Glutamatergic neuron (in vitro differentiated cells): ENCODE results near the gene SUGT1. TPM values are rescaled to one million over a fixed set of nuclear protein-coding genes. Genes with fewer than 3 reads are reported as not detected.
"Not testable (repeated sequence)": the region's sequence is repeated elsewhere in the genome, so short reads cannot be mapped to it uniquely, and the experiment has no call there.

Source experiments
- DNase-seq: peaks from one replicate; pipeline ENCODE4 v3.0.0; 2022
- H3K27ac Mint-ChIP-seq: one replicate; pipeline ENCODE4 v1.8.0; 2020; ENCODE audit warnings: mild to moderate bottlenecking, mixed read lengths, inconsistent platforms; ENCODE audit not compliant: unreplicated experiment
- H3K27me3 Mint-ChIP-seq: one replicate; pipeline ENCODE4 v1.8.0; 2020; ENCODE audit warnings: mild to moderate bottlenecking, moderate library complexity, mixed read lengths, inconsistent platforms; ENCODE audit not compliant: unreplicated experiment
- H3K36me3 Mint-ChIP-seq: one replicate; pipeline ENCODE4 v1.8.0; 2020; ENCODE audit warnings: mild to moderate bottlenecking, mixed read lengths, inconsistent platforms; ENCODE audit not compliant: unreplicated experiment
- H3K4me1 Mint-ChIP-seq: one replicate; pipeline ENCODE4 v1.8.0; 2020; ENCODE audit warnings: mild to moderate bottlenecking, low read depth, mixed read lengths, inconsistent platforms; ENCODE audit not compliant: unreplicated experiment
- H3K4me3 Mint-ChIP-seq: one replicate; pipeline ENCODE4 v1.8.0; 2020; ENCODE audit warnings: mild to moderate bottlenecking, mixed read lengths, inconsistent platforms; ENCODE audit not compliant: unreplicated experiment
- H3K9me3 Mint-ChIP-seq: one replicate; pipeline ENCODE4 v1.8.0; 2020; ENCODE audit warnings: mild to moderate bottlenecking, moderate library complexity, mixed read lengths, inconsistent platforms; ENCODE audit not compliant: unreplicated experiment
- CTCF ChIP-seq: fragments of 200-600 bp; sonication (generic); IDR thresholded peaks from one replicate; pipeline ENCODE4 v1.5.0; 2021; ENCODE audit not compliant: partially characterized antibody, unreplicated experiment
- total RNA-seq: library from RNA; stranded (reverse); fragmentation: NEBNext Ultra II Directional; extraction: Animal tissue kit (Norgen Biotek cat#: 25700); gene quantifications from one replicate; pipeline ENCODE4 v1.2.1, GENCODE V29; 2021; ENCODE audit not compliant: unreplicated experiment

SUGT1 gene
- total RNA-seq, 1 donor from 2014 or later: 57.9 TPM

GRCh38 chr13:52670726-52671125 lies 18.1 kb downstream of the SUGT1 start:
- Mint-ChIP-seq H3K36me3 (no peaks in the 10 kb centered on the region), H3K4me3 (no peak overlapping the region), H3K27ac (no peak overlapping the region), H3K4me1 (no peaks in the 10 kb centered on the region), H3K27me3 (no peaks in the 10 kb centered on the region), H3K9me3 (no peaks in the 10 kb centered on the region)
- no peak for DNase-seq
- no peak for TF ChIP-seq CTCF

DNA sequence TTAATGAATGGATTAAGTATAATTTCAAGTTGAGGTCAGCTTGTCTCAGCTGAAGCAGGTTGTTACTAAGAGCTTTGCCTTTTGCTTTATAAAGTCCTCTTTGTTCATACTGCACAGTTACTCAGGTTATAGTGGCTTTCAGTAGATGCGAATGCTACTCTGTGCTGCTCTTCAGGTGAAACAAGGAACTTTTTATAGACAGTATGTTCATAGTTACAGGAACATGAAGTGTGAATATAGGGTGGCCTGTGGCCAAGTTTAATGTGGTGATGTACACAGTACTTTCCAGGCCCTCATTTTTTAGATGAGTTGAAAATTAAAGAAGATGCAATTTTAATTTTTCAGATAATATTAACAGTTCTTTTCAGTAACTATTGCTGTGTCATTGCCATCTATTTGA lies 20.8 kb downstream of the SUGT1 start:
- Mint-ChIP-seq H3K27me3 (no peaks in the 10 kb centered on the region), H3K9me3 (no peaks in the 10 kb centered on the region), H3K27ac (no peak overlapping the region), H3K4me3 (no peak overlapping the region), H3K36me3 (no peaks in the 10 kb centered on the region), H3K4me1 (no peaks in the 10 kb centered on the region)
- no peak for DNase-seq
- no peak for TF ChIP-seq CTCF

DNA sequence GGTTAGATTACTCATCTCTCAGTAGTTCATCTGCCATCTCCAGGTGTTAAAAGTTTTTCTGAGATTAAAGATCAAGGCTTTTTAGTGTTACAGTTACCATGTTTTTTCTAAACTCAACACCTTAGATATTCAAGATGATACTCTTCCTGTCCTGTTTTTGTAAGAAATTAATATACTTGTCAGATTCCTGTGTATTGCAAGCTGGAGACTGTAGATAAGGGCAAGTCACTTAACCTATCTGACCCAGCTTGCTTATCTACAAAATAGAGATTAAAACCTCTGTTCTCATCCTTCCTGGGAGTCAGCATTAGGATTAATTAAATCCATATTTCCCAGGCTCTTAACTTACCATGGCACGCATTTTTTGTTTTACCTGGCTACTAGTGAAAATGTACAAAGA lies 25.2 kb downstream of the SUGT1 start:
- no peak for DNase-seq
- Mint-ChIP-seq H3K27ac (no peak overlapping the region), H3K4me3 (no peak overlapping the region), H3K36me3 (no peaks in the 10 kb centered on the region), H3K4me1 (no peaks in the 10 kb centered on the region), H3K27me3 (peaks cover 2% of the 10 kb centered on the region), H3K9me3 (no peaks in the 10 kb centered on the region)
- TF ChIP-seq CTCF: no peak

GRCh38 chr13:52685806-52686205 lies 33.2 kb downstream of the SUGT1 start:
- not testable (repeated sequence) for H3K36me3 Mint-ChIP-seq, DNase-seq, H3K9me3 Mint-ChIP-seq, H3K4me3 Mint-ChIP-seq, H3K4me1 Mint-ChIP-seq, H3K27ac Mint-ChIP-seq, H3K27me3 Mint-ChIP-seq

- Mint-ChIP-seq H3K4me3 (no peak overlapping the region), H3K27me3 (no peaks in the 10 kb centered on the region), H3K36me3 (no peaks in the 10 kb centered on the region), H3K4me1 (no peaks in the 10 kb centered on the region), H3K9me3 (no peaks in the 10 kb centered on the region), H3K27ac (no peak overlapping the region)
- DNase-seq: no peak
- TF ChIP-seq CTCF: no peak
Observed at GRCh38 chr13:52686376-52686775, 33.7 kb downstream of the SUGT1 start.

- Mint-ChIP-seq H3K27me3 (no peaks in the 10 kb centered on the region), H3K4me1 (no peaks in the 10 kb centered on the region), H3K36me3 (no peaks in the 10 kb centered on the region), H3K27ac (no peak overlapping the region), H3K4me3 (no peak overlapping the region), H3K9me3 (no peaks in the 10 kb centered on the region)
- TF ChIP-seq CTCF: no peak
- DNase-seq: no peak
Observed at GRCh38 chr13:52695856-52696255, 43.2 kb downstream of the SUGT1 start.
